Thoracic aorta (tissue), 2 donors: ENCODE measurements around the gene ARL3. TPM values are rescaled to one million over a fixed set of nuclear protein-coding genes. Genes with fewer than 3 reads are reported as not detected.

Source experiments
- ATAC-seq: fragments of 150-250 bp; one replicate; pipeline ENCODE4 v1.8.0; 2017; ENCODE audit warnings: low read depth; ENCODE audit not compliant: insufficient number of reproducible peaks, low FRiP score
- DNase-seq: peaks from one replicate; pipeline ENCODE4 v3.0.0-alpha.2; 2020; ENCODE audit warnings: low spot score
- H3K27ac ChIP-seq, 2 donors: fragments of 200-600 bp; sonication (generic); 1 replicate in 1 of 2; 2 replicates in 1 of 2; pipeline ENCODE4 v1.5.1; 2016; ENCODE audit warnings: mild to moderate bottlenecking in 2 of 2, moderate library complexity in 2 of 2
- H3K27me3 ChIP-seq: fragments of 200-600 bp; sonication (generic); replicated peaks from 2 replicates; pipeline ENCODE4 v1.6.0; 2016; ENCODE audit warnings: mild to moderate bottlenecking; ENCODE audit not compliant: insufficient read depth
- H3K36me3 ChIP-seq: fragments of 200-600 bp; sonication (generic); one replicate; pipeline ENCODE4 v1.5.1; 2016
- H3K4me1 ChIP-seq, 2 donors: fragments of 200-600 bp; sonication (generic); 1 replicate in 1 of 2; 2 replicates in 1 of 2; pipeline versions ENCODE4 v1.5.1 to v1.6.0; 2016; ENCODE audit warnings: low read depth in 2 of 2, mild to moderate bottlenecking in 1 of 2; ENCODE audit not compliant: control insufficient read depth in 1 of 2
- H3K4me3 ChIP-seq: fragments of 200-600 bp; sonication (generic); 2 replicates; pipeline ENCODE4 v1.5.1; 2016; ENCODE audit warnings: mild to moderate bottlenecking
- H3K9me3 ChIP-seq: fragments of 200-600 bp; sonication (generic); 2 replicates; pipeline ENCODE4 v1.5.1; 2016
- CTCF ChIP-seq: fragments of 200-600 bp; sonication (generic); IDR thresholded peaks from one replicate; pipeline ENCODE4 v1.5.1; 2019; ENCODE audit warnings: antibody characterized with exemption
- total RNA-seq, 2 donors: library from RNA; depleted of rRNA; stranded (reverse); fragments of >200 nt; gene quantifications; one replicate each; pipeline versions ENCODE4 v1.1.0 to v1.2.3, GENCODE V29; 2016

Gene ARL3
- total RNA-seq, 2 donors from 2014 or later = 5.1 to 8.8 TPM

GRCh38 chr10:102738692-102739121, 24.5 kb upstream of the ARL3 start:
- Histone ChIP-seq H3K27ac (peak overlapping the region in 1 of 2 donors; percentile 44), H3K4me3 (no peak overlapping the region)

GRCh38 chr10:102735065-102735562, 20.9 kb upstream of the ARL3 start:
- no peaks in the 10 kb centered on the region for H3K9me3 ChIP-seq
- peaks cover 10 to 17% of the 10 kb centered on the region in 2 donors for H3K4me1 ChIP-seq
- H3K4me3 ChIP-seq = no peak overlapping the region
- no peak for DNase-seq
- H3K27me3 ChIP-seq = no peaks in the 10 kb centered on the region
- H3K27ac ChIP-seq = no peak overlapping the region
- no peak for ATAC-seq
- no peak for TF ChIP-seq CTCF
- no peaks in the 10 kb centered on the region for H3K36me3 ChIP-seq

More at GRCh38 chr10:102738692-102739121, 24.5 kb upstream of the ARL3 start:
- no peaks in the 10 kb centered on the region for H3K27me3 ChIP-seq
- DNase-seq = no peak
- ATAC-seq = no peak
- H3K36me3 ChIP-seq = no peaks in the 10 kb centered on the region
- TF ChIP-seq CTCF = no peak
- peaks cover 15 to 44% of the 10 kb centered on the region in 2 donors for H3K4me1 ChIP-seq
- no peaks in the 10 kb centered on the region for H3K9me3 ChIP-seq

- no peak overlapping the region for H3K4me3 ChIP-seq
- H3K27ac ChIP-seq = no peak overlapping the region
- H3K27me3 ChIP-seq = no peaks in the 10 kb centered on the region
- DNase-seq (no peak), ATAC-seq (no peak)
- no peaks in the 10 kb centered on the region for H3K9me3 ChIP-seq
- no peak for TF ChIP-seq CTCF
- no peaks in the 10 kb centered on the region for H3K4me1 ChIP-seq
- no peaks in the 10 kb centered on the region for H3K36me3 ChIP-seq
Observed at GRCh38 chr10:102732661-102733060, 18.5 kb upstream of the ARL3 start.

- no peak overlapping the region for H3K4me3 ChIP-seq
- no peak for DNase-seq
- no peak overlapping the region for H3K27ac ChIP-seq
- H3K4me1 ChIP-seq = no peaks in the 10 kb centered on the region
- H3K27me3 ChIP-seq = no peaks in the 10 kb centered on the region
- no peaks in the 10 kb centered on the region for H3K9me3 ChIP-seq
- no peak for ATAC-seq
- no peaks in the 10 kb centered on the region for H3K36me3 ChIP-seq
- no peak for TF ChIP-seq CTCF
Observed at GRCh38 chr10:102731222-102731800, 17.1 kb upstream of the ARL3 start.

- H3K36me3 ChIP-seq = no peaks in the 10 kb centered on the region
- no peak overlapping the region for H3K4me3 ChIP-seq
- ATAC-seq (no peak), DNase-seq (peak; percentile 66)
- H3K27me3 ChIP-seq = no peaks in the 10 kb centered on the region
- TF ChIP-seq CTCF = peak; percentile 92
- H3K9me3 ChIP-seq = no peaks in the 10 kb centered on the region
- H3K4me1 ChIP-seq = no peaks in the 10 kb centered on the region
- H3K27ac ChIP-seq = no peak overlapping the region
Observed at GRCh38 chr10:102729029-102730026, 15.1 kb upstream of the ARL3 start.
